GM18868 (cell line): ENCODE data around the gene VCAN.

Experiments used
- ATAC-seq: cut with Tn5 transposase; IDR thresholded peaks from one replicate; pipeline ENCODE4 v1.9.1; 2021; ENCODE audit warnings: mild to moderate bottlenecking, moderate library complexity; ENCODE audit not compliant: unreplicated experiment

The VCAN gene

GRCh38 chr5:83559118-83559785 is 87.7 kb downstream of the VCAN start:
- ATAC-seq = no peak

- no peak for ATAC-seq
These were observed 90.6 kb downstream of the VCAN start for GRCh38 chr5:83562071-83562606.

DNA sequence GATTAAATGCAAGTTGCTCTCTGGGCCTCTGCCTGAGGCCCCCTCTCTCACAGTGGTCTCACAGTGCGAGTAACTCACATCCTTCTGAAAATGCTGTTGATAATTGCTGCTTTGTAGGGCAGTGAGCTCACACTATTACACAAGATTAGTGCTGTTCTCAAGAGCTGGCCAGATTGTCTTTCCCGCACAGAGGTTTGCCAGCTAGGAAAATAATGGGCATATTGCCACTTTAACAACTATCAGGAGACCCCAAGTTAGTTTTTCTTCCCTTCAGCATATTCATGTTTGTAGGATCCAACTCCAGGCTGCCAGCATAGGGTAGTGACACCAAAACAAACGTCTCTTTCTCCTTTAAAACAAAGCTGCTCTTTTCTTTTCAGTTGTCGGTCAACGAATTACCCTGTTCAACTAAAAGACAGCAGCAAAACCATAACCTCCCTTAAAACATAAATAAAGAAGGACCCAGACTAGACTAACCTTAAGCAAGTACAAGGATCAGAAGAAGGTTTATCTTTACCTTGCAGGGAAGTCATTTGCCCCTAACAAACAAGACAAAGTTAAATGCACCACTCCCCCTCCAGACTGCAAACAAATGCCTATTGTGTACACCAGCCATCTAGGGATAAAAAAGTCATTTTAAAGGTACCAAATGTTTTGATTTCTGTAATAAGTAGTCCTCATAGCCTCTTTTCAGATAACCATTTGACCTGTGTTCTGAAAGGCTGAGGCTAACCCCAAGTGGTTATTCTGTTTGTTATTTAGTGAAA is 91.4 kb downstream of the VCAN start:
- no peak for ATAC-seq

GRCh38 chr5:83563631-83564030 is 92.1 kb downstream of the VCAN start:
- ATAC-seq = no peak

- ATAC-seq = peak; percentile 79
These were observed 92.7 kb downstream of the VCAN start for GRCh38 chr5:83564069-83564749.

- ATAC-seq = no peak
These were observed 96.2 kb downstream of the VCAN start for GRCh38 chr5:83567741-83568140.

DNA sequence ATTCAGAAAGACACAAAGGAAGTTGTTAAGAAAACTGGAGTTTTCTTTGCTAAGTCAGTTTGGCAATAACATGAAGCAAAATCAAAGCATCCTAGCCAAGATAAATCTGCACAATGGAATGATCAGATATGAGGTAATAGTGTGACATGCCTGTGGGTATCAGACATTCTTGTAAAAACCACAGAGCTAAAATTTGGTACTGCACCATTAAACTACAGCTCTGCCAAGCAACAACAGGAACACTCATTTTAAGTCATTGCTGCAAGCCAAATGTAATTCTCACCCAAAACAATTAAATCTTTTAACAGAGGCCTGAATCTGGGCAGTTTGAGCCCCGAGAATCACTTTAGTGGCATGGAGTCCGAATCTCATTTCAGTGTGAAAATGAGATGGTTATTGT is 96.6 kb downstream of the VCAN start:
- ATAC-seq = no peak

- no peak for ATAC-seq
These were observed 99.4 kb downstream of the VCAN start for GRCh38 chr5:83570916-83571315.

GRCh38 chr5:83572271-83572670 is 100.7 kb downstream of the VCAN start:
- no peak for ATAC-seq

DNA sequence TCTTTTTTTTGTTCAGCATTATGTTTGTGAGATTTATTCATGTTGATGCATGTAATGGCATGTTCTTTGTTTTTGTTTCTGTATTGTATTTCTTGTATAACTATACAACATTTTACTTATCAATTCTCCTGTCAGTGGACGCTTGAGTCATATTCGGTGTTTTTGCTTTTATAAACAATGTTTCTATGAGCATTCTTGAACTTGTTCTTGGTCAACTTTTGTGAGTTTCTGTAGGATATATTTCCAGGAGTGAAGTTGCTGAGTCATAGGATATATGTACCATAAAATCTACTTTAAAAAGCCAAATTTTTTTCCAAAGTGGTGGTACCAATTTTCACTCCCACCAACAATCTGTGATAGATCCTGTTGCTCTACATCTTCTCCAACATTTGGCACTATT is 104.8 kb downstream of the VCAN start:
- ATAC-seq = no peak

DNA sequence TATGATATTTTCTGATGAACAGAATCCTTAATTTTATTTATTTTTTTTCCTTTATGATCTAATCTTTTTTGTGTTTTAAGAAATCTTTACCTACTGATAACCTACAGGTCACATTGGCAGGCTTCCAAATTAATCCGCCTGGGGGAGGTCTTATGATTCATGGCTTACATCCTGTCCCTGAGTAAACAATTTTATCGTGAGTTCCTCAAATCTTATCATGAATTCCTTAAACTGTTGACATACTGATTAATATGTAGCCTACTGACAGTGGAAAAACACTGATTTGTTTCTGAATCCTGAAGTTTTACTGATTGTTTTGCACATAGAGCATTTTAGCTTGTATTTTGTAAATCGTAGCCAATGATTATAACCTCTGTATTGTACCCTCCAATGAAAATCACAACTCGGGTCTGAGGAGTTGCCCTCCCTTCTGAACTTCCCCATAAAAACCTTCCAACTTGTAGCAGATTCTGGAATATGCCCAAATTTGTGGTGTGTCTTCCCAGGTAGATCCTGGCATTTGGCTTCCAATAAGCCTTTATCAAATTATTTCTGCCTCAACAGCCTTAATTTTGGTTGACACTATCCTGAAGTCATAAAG is 105.6 kb downstream of the VCAN start:
- no peak for ATAC-seq

DNA sequence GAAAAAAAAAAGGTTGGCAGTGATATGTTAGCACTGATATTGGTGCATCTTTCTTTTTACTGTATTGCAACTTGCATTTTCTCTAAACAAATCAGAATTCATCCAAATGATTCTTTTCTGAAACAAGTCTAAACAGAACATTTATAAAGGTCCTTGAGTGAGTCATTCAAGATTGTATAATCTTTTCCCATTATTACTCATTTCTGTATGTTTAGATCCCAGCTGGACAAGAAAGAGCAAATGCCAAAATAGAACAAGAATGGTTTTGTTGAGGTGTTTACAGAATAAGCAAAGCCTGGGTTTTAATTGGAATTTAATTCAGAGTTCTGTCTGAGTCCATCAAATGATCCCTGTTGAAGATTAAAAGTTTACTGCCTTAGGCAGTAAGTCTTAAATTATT is 112.3 kb downstream of the VCAN start:
- ATAC-seq = no peak

GRCh38 chr5:83586874-83587776 is 115.6 kb downstream of the VCAN start:
- ATAC-seq = no peak

DNA sequence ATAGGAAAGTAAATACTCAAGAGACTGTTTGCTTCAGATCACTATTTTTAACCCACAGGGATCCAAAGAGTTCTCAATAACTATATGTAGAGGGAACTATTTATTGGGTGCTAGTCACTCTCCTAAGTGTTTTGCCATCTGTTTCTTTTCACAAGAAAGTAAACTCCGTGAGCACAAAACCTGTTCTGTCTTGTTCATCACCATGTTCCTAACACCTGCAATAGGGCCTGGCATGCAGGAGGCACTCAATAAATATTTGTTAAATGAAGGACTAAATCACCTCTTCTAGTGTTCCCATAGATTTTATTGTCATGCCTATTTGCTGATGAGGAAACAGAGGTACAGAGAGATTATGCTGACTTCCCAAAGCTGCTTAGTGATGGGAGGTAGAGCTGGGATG is 118.2 kb downstream of the VCAN start:
- ATAC-seq = no peak

DNA sequence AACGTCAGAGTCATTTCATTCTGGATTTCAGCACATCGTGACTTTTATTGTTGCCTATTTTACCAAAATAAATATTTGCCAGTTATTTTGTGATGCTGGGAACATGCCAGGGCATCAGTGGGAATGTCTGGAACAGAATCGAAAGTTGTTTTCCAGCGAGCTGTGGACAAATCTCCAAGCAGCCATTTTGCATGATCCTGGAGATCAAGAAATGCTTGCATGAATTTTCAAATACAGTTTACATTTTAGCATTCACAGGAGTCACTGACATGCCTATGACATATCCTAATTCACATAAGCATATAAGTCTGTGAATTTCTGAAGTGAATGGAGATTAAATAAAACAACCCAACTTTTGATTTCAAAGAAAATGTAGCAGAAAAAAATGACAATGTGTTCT is 119.4 kb downstream of the VCAN start:
- no peak for ATAC-seq

- no peak for ATAC-seq
These were observed 123.7 kb downstream of the VCAN start for GRCh38 chr5:83595217-83595616.

DNA sequence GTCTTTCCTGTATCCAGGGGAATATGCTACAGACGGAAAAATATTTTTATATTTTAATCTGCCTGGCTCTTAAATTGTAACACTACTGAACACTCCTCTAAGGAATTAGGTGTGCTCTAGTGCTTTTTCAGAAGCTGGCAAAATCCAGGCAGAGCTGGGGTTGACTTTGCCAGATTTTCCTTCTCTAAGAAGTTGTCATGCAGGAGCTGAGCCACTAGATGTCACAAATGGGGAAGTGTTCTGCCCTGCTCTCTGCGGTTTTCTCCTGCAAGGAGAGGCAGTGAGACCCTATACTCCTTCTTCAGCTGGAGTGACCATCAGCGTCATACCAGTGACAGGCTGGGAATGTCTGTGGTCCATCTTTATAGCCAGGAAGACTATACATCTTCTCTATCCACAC is 136.6 kb downstream of the VCAN start:
- ATAC-seq = peak; percentile 77

DNA sequence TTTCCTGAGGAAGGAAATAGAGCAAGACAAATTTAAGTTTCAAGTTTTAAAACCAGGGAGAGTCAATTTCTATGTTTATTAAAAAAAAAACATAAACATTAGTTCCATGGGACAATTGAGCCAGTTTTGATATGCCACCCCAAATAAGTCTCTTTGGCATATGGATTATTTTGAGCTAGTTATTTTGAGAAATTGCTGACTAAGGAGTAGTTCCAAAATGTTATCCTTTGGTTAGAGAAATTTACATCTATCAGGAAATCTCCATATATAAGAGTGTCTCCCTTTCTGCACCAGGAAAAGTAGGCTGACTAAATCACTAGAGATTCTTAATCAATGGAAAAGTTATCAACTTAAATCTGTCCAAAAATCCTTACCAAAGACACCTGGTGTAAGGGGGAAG is 143.3 kb downstream of the VCAN start:
- ATAC-seq = no peak

- ATAC-seq = no peak
These were observed 156.8 kb downstream of the VCAN start for GRCh38 chr5:83628360-83628759.
